Measurements from ENCODE around the gene FCAMR.

The FCAMR gene

GRCh38 chr1:206963119-206963712, 7.0 kb downstream of the FCAMR start:
- Histone ChIP-seq H4K20me1 (ENCODE audit: insufficient read depth) (no peaks in the 10 kb centered on the region), H3K79me2 (ENCODE audit: insufficient read depth, low read depth) (no peaks in the 10 kb centered on the region), H2AFZ (ENCODE audit: low read depth) (no peak overlapping the region), H3K27me3 (ENCODE audit: insufficient read depth, low read depth) (no peaks in the 10 kb centered on the region), H3K27ac (no peak overlapping the region), H3K4me3 (IDR thresholded peaks at IDR 0.05; ENCODE audit: insufficient read depth, low read depth, low read length) (no peak overlapping the region), H3K4me1 (ENCODE audit: low read depth, poor library complexity, severe bottlenecking) (no peaks in the 10 kb centered on the region), H3K4me2 (no peak overlapping the region), H3K36me3 (ENCODE audit: insufficient read depth) (no peaks in the 10 kb centered on the region), H3K9ac (no peak overlapping the region)
- no peak for TF ChIP-seq CTCF (conservative IDR thresholded peaks at IDR 0.05; ENCODE audit: low read depth, low read length)

- H3K4me2 ChIP-seq, result no peak overlapping the region
- H3K27ac ChIP-seq, result no peak overlapping the region
- no peaks in the 10 kb centered on the region for H3K4me1 ChIP-seq (ENCODE audit: low read depth, poor library complexity, severe bottlenecking)
- TF ChIP-seq CTCF (conservative IDR thresholded peaks at IDR 0.05; ENCODE audit: low read depth, low read length), result no peak
- no peaks in the 10 kb centered on the region for H3K36me3 ChIP-seq (ENCODE audit: insufficient read depth)
- H2AFZ ChIP-seq (ENCODE audit: low read depth), result no peak overlapping the region
- H3K27me3 ChIP-seq (ENCODE audit: insufficient read depth, low read depth), result no peaks in the 10 kb centered on the region
- H3K79me2 ChIP-seq (ENCODE audit: insufficient read depth, low read depth), result no peaks in the 10 kb centered on the region
- H4K20me1 ChIP-seq (ENCODE audit: insufficient read depth), result no peaks in the 10 kb centered on the region
- H3K9ac ChIP-seq, result no peak overlapping the region
- H3K4me3 ChIP-seq (IDR thresholded peaks at IDR 0.05; ENCODE audit: insufficient read depth, low read depth, low read length), result no peak overlapping the region
These were observed 8.0 kb downstream of the FCAMR start for GRCh38 chr1:206962272-206962671.

GRCh38 chr1:206961668-206962067, 8.6 kb downstream of the FCAMR start:
- no peaks in the 10 kb centered on the region for H3K27me3 ChIP-seq (ENCODE audit: insufficient read depth, low read depth)
- H3K27ac ChIP-seq, result no peak overlapping the region
- H3K79me2 ChIP-seq (ENCODE audit: insufficient read depth, low read depth), result no peaks in the 10 kb centered on the region
- H3K9ac ChIP-seq, result no peak overlapping the region
- no peaks in the 10 kb centered on the region for H3K36me3 ChIP-seq (ENCODE audit: insufficient read depth)
- no peak overlapping the region for H3K4me2 ChIP-seq
- no peak overlapping the region for H2AFZ ChIP-seq (ENCODE audit: low read depth)
- H3K4me1 ChIP-seq (ENCODE audit: low read depth, poor library complexity, severe bottlenecking), result no peaks in the 10 kb centered on the region
- no peaks in the 10 kb centered on the region for H4K20me1 ChIP-seq (ENCODE audit: insufficient read depth)
- H3K4me3 ChIP-seq (IDR thresholded peaks at IDR 0.05; ENCODE audit: insufficient read depth, low read depth, low read length), result no peak overlapping the region
- TF ChIP-seq CTCF (conservative IDR thresholded peaks at IDR 0.05; ENCODE audit: low read depth, low read length), result no peak

GRCh38 chr1:206960676-206961386, 9.4 kb downstream of the FCAMR start:
- no peak for TF ChIP-seq CTCF (conservative IDR thresholded peaks at IDR 0.05; ENCODE audit: low read depth, low read length)
- no peaks in the 10 kb centered on the region for H3K27me3 ChIP-seq (ENCODE audit: insufficient read depth, low read depth)
- H2AFZ ChIP-seq (ENCODE audit: low read depth), result no peak overlapping the region
- no peak overlapping the region for H3K4me3 ChIP-seq (IDR thresholded peaks at IDR 0.05; ENCODE audit: insufficient read depth, low read depth, low read length)
- no peaks in the 10 kb centered on the region for H3K4me1 ChIP-seq (ENCODE audit: low read depth, poor library complexity, severe bottlenecking)
- H3K36me3 ChIP-seq (ENCODE audit: insufficient read depth), result no peaks in the 10 kb centered on the region
- no peaks in the 10 kb centered on the region for H4K20me1 ChIP-seq (ENCODE audit: insufficient read depth)
- H3K9ac ChIP-seq, result no peak overlapping the region
- H3K79me2 ChIP-seq (ENCODE audit: insufficient read depth, low read depth), result no peaks in the 10 kb centered on the region
- no peak overlapping the region for H3K27ac ChIP-seq
- no peak overlapping the region for H3K4me2 ChIP-seq
